Testis (tissue), 2 donors: Measurements from ENCODE around the gene DNAJC7.

ENCODE experiments used
- CTCF ChIP-seq, 3 experiments: fragments of 450-650 bp in 2 of 3; fragments of 200-600 bp in 1 of 3; sonication (generic) in 1 of 3; IDR thresholded peaks; one replicate each; pipeline ENCODE4 v1.5.1; 2016 to 2019; ENCODE audit warnings: antibody characterized with exemption in 3 of 3, mild to moderate bottlenecking in 2 of 3, moderate library complexity in 1 of 3
- POLR2A ChIP-seq: fragments of 450-650 bp; IDR thresholded peaks from one replicate; pipeline ENCODE4 v1.6.1; 2017; ENCODE audit warnings: antibody characterized with exemption, mild to moderate bottlenecking, moderate library complexity

- TF ChIP-seq POLR2A (no peak), CTCF (IDR thresholded peaks at IDR 0.05) (no peak)
Observed at GRCh38 chr17:42018339-42018738, 1.1 kb upstream of the DNAJC7 start.
